Mononuclear cell (primary cell): ENCODE data around the gene ELAVL2. TPM values are rescaled to one million over a fixed set of nuclear protein-coding genes. Genes with fewer than 3 reads are reported as not detected.

Experiments used
- H3K27me3 ChIP-seq: 2 replicates; pipeline ENCODE4 v1.6.0; 2011; ENCODE audit warnings: low read length, control low read depth; ENCODE audit not compliant: insufficient read depth
- H3K4me1 ChIP-seq: 2 replicates; pipeline ENCODE4 v1.5.1; 2011; ENCODE audit warnings: mild to moderate bottlenecking, low read length, control low read depth; ENCODE audit not compliant: insufficient read depth
- H3K4me3 ChIP-seq: 2 replicates; pipeline ENCODE4 v1.5.1; 2011; ENCODE audit warnings: mild to moderate bottlenecking, low read length, moderate library complexity
- H3K9me3 ChIP-seq: 2 replicates; pipeline ENCODE4 v1.5.1; 2011; ENCODE audit warnings: low read depth, mild to moderate bottlenecking, control low read depth, low read length
- total RNA-seq: library from RNA; depleted of rRNA; stranded (reverse); fragments of >200 nt; gene quantifications from one replicate; pipeline ENCODE4 v1.2.3, GENCODE V29; 2012

ELAVL2 gene
- total RNA-seq, 1 donor, result not detected

DNA sequence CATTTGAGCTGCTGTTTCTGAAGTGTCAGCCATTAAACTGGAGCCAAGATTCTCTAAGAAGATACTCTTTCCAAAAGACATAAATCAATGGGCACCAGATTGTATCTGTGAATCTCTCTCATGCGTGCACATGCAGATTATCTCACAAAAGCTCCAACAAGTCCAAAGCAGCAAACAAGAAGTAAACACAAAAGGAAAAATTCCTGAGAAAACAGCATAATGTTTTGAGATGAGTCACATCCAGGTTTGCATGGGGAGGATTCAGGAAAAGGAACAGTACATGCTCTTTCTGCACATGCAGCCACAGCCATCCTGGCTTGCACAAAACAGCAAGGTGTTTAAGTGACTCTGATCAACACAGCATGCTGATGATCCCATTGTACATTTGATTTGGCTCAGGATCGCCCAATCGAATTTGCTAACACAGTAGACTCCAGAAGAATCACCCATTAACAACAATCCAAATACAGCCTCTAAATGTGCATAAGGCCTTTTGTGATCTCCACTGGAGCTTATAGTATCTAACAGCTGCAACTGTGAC, 143.1 kb downstream of the ELAVL2 start:
- H3K9me3 ChIP-seq, result no peaks in the 10 kb centered on the region
- H3K4me1 ChIP-seq, result no peaks in the 10 kb centered on the region
- no peaks in the 10 kb centered on the region for H3K27me3 ChIP-seq
- H3K4me3 ChIP-seq, result no peak overlapping the region

DNA sequence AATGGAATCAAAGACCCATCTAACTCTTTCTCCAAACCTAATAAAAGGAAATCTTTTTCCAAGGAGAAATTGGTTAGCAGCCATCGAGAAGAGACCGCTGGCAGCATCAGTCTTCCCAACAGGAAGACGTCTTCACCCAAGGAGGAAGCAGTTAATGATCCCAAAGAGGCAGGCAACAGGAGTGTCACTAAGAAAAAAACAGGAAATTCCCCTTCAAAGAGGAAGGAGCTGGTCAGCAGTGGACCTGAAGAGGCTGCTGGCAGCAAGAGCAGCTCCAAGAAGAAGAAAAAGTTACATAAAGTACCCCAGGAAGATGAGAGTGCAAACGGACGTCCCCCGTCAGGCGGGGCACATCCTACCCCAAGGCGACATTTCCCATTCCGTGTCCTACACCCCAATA, 143.7 kb downstream of the ELAVL2 start:
- H3K4me1 ChIP-seq, result no peaks in the 10 kb centered on the region
- no peaks in the 10 kb centered on the region for H3K27me3 ChIP-seq
- no peaks in the 10 kb centered on the region for H3K9me3 ChIP-seq
- no peak overlapping the region for H3K4me3 ChIP-seq

DNA sequence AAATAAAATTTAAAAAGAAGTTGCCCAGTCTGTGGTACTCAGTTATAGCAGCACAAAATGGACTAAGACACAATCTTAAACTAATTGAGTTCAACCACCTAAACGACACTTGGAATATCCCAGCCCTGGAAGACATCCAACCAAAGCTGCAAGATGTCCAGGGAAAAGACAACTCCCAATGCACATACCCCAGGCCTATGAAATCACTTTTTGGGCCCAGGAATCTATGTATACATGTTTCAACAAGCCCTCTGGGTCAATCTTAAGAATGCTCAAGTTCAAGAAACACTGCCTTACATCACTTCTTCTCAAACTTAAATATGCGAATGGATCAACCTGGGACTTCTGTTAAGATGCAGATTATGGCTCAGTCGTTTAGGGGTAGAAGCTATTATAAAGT, 148.6 kb downstream of the ELAVL2 start:
- H3K4me3 ChIP-seq, result no peak overlapping the region

GRCh38 chr9:23674016-23674585, 151.9 kb downstream of the ELAVL2 start:
- Histone ChIP-seq H3K4me1 (no peaks in the 10 kb centered on the region), H3K27me3 (no peaks in the 10 kb centered on the region), H3K9me3 (no peaks in the 10 kb centered on the region), H3K4me3 (no peak overlapping the region)

More for the DNA sequence above, 148.6 kb downstream of the ELAVL2 start:
- Histone ChIP-seq H3K9me3 (no peaks in the 10 kb centered on the region), H3K27me3 (no peaks in the 10 kb centered on the region), H3K4me1 (no peaks in the 10 kb centered on the region)

GRCh38 chr9:23672151-23672550, 153.9 kb downstream of the ELAVL2 start:
- no peaks in the 10 kb centered on the region for H3K27me3 ChIP-seq
- H3K9me3 ChIP-seq, result no peaks in the 10 kb centered on the region
- no peak overlapping the region for H3K4me3 ChIP-seq
- no peaks in the 10 kb centered on the region for H3K4me1 ChIP-seq

DNA sequence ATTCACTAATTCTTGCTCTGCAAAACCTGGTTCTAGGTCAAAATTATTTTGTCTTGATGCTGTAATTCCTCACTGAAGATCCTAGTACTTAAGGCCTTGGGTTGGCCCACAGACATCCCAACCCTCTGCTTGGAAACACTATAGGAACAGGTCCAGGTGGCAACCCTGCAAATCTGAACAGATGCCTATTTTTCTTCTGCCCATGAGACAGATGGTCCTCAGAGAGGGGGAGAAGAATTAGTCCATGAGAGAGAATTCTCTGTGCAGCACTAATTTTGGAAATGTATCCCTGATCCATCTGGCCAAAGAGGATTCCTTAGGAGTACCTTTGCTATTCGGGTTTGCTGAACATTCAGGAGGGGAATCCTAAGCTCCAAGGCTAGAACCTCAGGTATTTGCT, 156.3 kb downstream of the ELAVL2 start:
- H3K27me3 ChIP-seq, result no peaks in the 10 kb centered on the region
- H3K9me3 ChIP-seq, result no peaks in the 10 kb centered on the region

DNA sequence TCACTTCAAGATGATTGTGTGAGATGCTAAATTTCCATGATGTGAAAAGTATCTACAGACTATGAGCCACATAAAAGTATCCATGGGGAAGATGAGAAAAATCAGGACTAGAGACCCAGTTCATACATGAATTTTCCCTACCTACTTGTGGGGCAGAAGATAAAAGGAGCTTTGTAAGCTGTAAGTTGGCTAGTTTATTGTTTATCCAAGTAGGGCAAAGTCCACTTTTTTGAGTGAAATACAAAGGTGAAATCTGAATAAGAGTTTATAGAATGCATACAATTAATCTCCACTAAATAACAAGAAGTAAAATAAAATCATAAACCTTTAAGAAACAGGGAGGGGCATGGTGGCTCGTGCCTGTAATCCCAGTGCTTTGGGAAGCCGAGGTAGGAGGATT, 160.4 kb downstream of the ELAVL2 start:
- Histone ChIP-seq H3K4me3 (no peak overlapping the region), H3K27me3 (no peaks in the 10 kb centered on the region), H3K4me1 (no peaks in the 10 kb centered on the region), H3K9me3 (no peaks in the 10 kb centered on the region)

More for the DNA sequence above, 156.3 kb downstream of the ELAVL2 start:
- Histone ChIP-seq H3K4me1 (no peaks in the 10 kb centered on the region), H3K4me3 (no peak overlapping the region)

DNA sequence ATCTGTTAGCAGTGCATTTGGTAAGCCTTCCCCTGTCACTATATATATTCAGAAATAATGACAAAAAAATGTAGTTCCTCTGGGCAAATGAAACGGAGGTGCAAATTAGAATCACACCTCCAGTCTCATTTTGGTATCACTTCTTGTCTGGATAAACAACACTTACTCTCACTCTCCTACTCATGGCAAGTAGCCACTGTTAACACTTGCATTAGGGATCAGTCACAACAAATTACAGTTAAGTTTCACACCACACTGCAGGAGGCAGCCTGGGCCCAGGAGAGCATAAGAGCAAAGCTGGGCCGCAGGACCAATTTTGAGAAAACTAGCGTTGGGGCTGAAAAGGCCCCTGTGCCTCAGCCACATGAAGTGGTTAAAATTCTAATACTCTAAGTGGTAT, 161.0 kb downstream of the ELAVL2 start:
- no peaks in the 10 kb centered on the region for H3K4me1 ChIP-seq
- H3K27me3 ChIP-seq, result no peaks in the 10 kb centered on the region
- H3K9me3 ChIP-seq, result no peaks in the 10 kb centered on the region
- no peak overlapping the region for H3K4me3 ChIP-seq

DNA sequence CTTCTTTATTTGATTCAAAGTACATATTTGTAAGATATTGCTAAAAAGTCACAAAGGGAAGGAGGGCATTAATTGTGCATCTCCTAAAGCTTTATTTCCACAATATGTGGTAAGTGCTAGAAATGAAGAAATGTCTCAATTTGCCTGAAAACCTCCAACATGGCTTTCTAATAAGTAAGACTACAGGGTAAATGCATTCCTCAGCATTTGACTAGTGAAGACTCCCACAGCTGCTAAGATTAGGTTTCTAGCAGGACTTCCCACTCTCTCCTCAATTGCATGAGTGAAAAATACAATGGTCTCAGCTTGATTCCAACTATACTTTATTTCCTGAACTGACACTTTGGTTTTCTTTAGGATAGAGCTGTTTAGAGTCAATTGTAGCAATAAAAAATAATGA, 162.1 kb downstream of the ELAVL2 start:
- no peaks in the 10 kb centered on the region for H3K27me3 ChIP-seq
- H3K4me3 ChIP-seq, result no peak overlapping the region
- no peaks in the 10 kb centered on the region for H3K4me1 ChIP-seq
- no peaks in the 10 kb centered on the region for H3K9me3 ChIP-seq

GRCh38 chr9:23663536-23663935, 162.5 kb downstream of the ELAVL2 start:
- no peaks in the 10 kb centered on the region for H3K9me3 ChIP-seq
- H3K27me3 ChIP-seq, result no peaks in the 10 kb centered on the region

GRCh38 chr9:23663125-23663524, 162.9 kb downstream of the ELAVL2 start:
- Histone ChIP-seq H3K9me3 (no peaks in the 10 kb centered on the region), H3K4me3 (no peak overlapping the region), H3K27me3 (no peaks in the 10 kb centered on the region), H3K4me1 (no peaks in the 10 kb centered on the region)

More at GRCh38 chr9:23663536-23663935, 162.5 kb downstream of the ELAVL2 start:
- no peaks in the 10 kb centered on the region for H3K4me1 ChIP-seq
- no peak overlapping the region for H3K4me3 ChIP-seq

GRCh38 chr9:23662320-23662719, 163.7 kb downstream of the ELAVL2 start:
- H3K4me3 ChIP-seq, result no peak overlapping the region
- H3K27me3 ChIP-seq, result no peaks in the 10 kb centered on the region
- H3K4me1 ChIP-seq, result no peaks in the 10 kb centered on the region
- no peaks in the 10 kb centered on the region for H3K9me3 ChIP-seq

GRCh38 chr9:23659346-23660006, 166.6 kb downstream of the ELAVL2 start:
- no peaks in the 10 kb centered on the region for H3K27me3 ChIP-seq
- no peak overlapping the region for H3K4me3 ChIP-seq
- H3K9me3 ChIP-seq, result no peaks in the 10 kb centered on the region
- H3K4me1 ChIP-seq, result no peaks in the 10 kb centered on the region

DNA sequence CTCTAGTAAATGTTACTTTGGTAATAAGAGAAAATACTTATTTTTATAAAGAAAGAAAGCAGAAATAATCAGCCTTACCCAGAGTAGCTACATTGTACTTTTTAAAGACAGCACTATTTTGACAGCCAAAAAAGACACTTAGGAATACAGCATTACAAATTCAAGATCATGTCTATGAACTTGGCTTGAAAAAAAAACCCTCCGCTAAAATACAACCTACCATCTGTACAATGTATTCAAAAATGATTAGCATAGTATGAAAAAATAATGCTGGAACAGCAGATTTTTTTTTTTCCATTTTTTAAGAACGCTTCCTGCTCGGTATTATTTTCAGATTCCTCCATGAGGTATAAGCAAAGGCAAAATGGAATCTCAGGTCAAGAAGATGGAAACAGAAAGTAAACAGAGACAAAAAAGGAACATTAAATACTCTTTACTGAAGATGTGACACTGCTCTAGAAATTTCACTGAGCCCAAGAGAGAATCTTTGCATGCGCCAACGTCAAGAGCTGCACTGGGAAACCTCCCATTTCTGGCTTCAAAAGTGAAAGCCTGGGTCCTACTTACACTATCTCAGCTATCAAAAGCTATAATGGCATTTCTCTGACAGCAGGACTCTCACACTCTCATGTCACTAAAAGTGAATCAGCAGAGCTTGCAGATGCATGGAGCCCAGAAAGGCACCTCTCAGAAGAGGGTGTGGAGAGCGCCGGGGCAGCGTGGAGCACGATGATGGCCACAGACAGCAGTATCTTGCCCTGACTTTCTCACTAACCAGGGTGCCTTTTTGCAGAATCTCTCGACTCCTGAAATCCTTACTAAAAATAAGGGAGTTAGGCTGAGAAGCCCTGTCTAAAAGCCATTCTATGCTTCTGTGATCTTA, 167.4 kb downstream of the ELAVL2 start:
- Histone ChIP-seq H3K4me3 (no peak overlapping the region), H3K9me3 (no peaks in the 10 kb centered on the region), H3K4me1 (no peaks in the 10 kb centered on the region), H3K27me3 (no peaks in the 10 kb centered on the region)

GRCh38 chr9:23651051-23651450, 175.0 kb downstream of the ELAVL2 start:
- Histone ChIP-seq H3K27me3 (no peaks in the 10 kb centered on the region), H3K4me1 (no peaks in the 10 kb centered on the region), H3K4me3 (no peak overlapping the region), H3K9me3 (no peaks in the 10 kb centered on the region)
